ENCODE results near the gene APBA3. TPM values are rescaled to one million over a fixed set of nuclear protein-coding genes. Genes with fewer than 3 reads are reported as not detected.
A peak's percentile ranks its signal among the peaks of the same experiment; 100 is the strongest.

Gene APBA3
- polyA plus RNA-seq (ENCODE audit: insufficient read length) = 13.1 TPM

DNA sequence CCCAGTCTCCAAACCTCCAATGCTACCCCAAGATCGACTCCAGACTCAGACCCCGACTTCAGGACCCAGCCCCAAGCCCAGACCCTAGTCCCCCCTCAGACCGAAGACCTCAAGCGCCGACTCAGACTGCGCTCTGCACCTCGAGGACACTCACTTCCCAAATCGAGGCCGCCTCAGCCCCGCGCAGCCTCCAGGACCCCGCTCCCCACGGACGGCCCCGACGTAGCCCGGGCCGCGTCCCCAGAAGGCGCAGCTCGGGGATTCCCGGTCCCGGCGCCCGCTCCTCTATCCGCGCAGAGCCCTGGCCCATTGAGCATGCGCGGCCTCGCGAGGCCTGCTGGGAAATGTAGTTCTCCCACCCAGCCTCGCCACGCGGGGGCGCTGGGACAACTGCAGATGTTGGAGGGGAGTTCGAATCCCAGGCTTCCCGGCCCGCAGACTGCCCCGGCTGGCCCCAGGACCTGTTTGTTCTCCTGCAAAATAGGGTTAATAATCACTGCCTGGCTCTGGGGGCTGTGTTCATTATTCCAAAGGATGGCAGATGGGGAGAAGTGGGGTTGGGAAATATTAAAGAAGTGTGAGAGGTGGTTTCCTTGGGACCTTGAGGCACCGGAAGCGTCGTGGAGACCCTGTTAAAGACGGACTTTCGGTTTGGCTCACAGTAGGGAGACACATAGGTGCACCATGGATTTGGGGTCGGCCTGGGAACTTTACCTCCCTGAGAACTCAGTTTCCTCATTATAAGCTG lies at the start of gene APBA3:
APBA3 (minus strand) TSS at position 311 of the 748 bp plus-strand sequence. CDS start 1,428 bp downstream, outside the sequence.
- DNase-seq (ENCODE audit: low read depth) = peak; percentile 65

DNA sequence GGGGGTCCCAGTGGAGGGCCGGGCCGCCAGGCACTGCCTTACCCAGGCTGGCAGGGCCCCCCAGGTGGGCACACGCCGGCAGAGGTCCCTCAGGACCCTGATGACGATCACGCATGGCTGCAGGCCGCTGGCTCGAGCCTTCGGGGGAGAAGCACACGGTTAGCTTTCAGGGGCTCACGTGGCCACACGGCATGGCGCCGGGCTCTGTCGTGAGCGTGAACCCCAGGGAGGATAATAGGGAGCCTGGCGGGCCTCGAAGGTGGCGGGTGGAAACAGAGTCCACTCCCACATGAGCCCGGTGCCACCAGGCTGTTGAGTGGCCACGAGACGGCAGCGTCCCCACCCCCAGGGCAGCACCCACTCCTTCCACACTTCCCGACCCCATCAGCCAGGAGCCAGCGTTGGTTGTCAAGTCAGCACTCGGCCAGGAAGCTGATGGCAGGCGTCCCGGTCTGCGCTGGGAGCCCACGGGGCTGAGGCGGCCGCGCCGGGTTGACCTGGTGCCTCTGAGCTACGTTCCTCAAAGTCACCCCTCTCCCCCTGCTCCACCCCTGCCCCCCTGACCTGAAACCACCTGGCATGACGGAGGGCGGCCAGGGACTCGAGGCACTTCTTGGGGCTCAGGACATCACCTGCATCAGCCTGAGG lies 49.3 kb upstream of the APBA3 start:
- DNase-seq (ENCODE audit: low read depth) = no peak

- no peak for DNase-seq (ENCODE audit: low read depth)
These were observed 48.6 kb upstream of the APBA3 start for GRCh38 chr19:3809881-3810707.

DNA sequence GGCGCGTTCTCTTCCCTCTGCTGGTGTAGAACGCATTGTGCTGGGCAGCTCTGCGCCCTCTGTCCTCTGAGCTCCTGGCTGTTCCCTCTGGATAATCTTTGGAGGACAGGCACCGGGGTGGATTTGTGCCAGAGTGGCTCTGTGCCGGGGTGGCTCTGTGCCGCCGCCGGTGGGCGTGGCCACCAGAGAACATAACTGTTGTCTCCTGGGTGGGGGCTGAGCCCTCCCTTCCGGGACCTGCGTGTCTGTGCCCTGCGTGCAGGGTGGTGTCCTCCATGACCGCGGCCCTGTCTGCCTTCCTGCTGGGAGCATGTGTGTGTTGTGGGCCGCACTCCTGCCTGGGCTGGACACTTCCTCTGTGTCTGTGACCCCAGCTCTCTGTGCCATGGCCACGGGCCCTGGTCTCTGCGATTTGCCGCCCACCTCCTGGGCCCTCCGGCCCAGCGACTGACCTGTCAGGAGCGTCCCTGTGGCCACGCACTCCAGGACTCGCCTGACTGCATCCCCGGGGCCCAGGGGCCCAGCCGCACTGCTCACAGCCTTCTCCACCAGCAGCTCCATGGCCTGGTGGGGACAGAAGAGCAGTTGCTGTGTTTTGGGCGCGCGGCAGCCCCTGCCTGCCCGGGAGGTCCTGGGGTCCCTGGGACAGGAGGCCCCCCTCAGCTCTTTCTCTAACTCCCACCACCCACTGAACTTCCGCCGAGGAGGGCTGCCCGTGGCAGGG lies 47.1 kb upstream of the APBA3 start:
- no peak for DNase-seq (ENCODE audit: low read depth)

DNA sequence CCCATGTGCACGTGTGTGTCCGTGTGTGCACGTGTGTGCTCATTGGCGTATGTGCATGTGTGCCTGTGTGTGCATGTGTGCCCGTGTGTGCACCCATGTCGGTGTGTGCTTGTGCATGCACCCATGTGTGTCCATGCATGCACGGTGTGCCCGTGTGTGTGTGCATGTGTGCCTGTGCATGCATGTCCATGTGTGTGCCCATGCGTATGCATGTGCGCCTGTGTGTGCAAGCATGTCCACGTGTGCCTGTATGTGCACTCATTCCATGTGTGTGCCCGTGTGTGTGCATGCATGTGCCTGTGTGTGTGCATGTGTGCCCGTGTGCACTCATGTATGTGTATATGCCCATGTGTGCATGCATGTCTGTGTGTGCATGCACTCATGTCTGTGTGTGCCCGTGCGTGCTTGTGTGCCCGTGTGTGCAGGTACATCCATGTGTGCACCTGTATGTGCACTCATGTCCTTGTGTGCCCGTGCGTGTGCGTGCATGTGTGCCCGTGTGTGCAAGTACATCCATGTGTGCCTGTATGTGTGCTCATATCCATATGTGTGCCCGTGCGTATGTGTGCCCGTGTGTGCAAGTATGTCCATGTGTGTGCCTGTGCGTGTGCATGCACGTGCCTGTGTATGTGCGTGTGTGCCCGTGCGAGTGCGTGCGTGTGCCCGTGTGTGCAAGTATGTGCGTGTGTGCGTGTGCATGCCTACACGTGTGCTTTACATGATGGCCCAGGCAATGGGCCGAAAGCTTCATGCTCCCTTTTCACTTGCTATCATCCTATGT lies 46.3 kb upstream of the APBA3 start:
- DNase-seq (ENCODE audit: low read depth) = no peak

DNA sequence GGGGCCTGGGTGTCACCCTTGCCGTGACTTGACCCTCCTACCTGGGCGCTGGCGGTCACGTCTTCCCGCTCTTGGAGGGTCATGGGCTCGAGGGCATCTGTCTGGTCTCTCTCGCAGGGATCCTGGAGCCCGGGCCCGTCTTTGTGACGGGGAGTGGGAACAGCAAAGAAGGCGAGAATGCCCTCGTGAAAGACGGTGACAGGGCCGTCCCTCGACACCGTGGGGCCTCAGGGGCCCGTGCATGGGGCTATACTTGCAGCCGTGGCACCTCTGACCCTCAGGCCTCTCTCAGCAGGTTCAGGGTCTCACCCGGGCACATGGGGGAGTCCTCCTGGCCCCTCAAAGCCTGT lies 45.6 kb upstream of the APBA3 start:
- no peak for DNase-seq (ENCODE audit: low read depth)

DNA sequence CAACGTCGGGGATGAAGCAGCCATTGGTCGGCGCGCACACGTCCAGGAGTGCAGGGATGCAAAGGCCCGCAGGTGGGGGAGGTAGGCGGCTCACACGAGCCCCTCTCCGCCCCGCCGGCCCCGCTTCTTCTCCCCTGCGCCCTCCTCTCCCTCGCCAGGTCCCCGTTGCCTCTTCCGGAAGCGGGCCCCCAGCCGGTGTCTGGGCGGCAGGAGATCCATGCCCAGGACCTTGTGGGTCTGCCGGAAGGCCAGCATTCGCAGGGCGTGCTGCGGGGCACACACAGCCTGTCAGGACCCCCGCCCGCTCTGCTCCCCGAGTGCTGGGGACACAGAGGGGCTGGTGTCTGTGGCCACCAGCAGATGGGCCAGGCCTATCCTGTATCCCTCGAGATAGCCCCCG lies 44.4 kb upstream of the APBA3 start:
- no peak for DNase-seq (ENCODE audit: low read depth)

- DNase-seq (ENCODE audit: low read depth) = no peak
These were observed 42.9 kb upstream of the APBA3 start for GRCh38 chr19:3804429-3804828.

- DNase-seq (ENCODE audit: low read depth) = no peak
These were observed 42.5 kb upstream of the APBA3 start for GRCh38 chr19:3803986-3804385.

DNA sequence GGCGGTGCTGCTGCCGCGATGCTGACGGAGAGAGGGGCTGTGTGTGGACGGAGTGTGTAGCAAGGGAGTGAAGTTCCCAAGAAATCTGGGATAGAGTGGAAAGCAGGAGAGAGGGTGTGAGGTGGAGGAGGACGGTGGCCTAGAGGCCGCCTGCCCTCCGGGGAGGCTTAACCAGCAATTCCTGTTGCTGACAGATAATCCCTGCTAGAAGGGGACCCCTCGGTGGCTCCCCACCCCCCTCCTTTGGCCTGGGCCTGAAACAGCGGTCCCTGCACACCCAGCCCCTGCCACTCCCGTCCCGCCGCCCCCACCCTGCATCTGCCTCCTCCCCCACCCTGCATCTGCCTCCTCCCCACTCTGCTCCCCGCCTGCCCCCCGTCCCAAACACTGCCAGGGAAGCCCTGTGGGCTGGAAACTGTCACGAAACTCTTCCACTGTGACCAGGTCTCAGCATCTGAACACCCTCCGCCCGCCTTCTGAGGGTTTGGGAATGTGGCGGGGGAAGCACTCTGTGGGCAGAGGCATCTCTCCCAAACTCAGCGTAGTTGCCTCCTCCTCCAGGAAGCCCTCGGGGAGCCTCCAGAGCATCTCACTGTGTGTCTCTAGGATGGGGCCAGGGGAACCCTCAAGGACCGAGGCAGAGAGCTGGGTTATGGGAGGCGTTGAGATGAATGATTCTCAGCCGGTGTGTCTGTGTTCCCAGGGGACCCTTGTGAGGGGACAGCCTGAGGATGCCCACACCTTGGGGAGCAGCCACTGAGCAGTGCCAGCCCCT lies 41.8 kb upstream of the APBA3 start:
- no peak for DNase-seq (ENCODE audit: low read depth)

- no peak for DNase-seq (ENCODE audit: low read depth)
These were observed 40.1 kb upstream of the APBA3 start for GRCh38 chr19:3801412-3802096.

DNA sequence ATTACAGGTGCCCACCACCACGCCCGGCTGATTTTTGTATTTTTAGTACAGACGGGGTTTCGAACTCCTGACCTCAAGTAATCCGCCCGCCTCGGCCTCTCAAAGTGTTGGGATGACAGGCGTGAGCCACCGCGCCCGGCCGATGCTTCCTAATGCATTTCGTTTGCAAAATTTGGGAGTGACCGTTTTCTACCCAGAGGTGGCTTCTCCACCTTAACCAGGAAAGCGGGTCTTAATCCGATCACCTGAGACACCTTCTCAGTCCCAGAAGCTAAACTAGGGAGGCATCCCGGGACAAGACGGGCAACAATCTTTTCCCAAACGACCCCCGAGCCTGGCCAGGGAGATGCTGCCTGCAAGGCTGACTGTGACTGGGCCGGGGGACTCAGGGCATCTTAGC lies 39.5 kb upstream of the APBA3 start:
- no peak for DNase-seq (ENCODE audit: low read depth)

- no peak for DNase-seq (ENCODE audit: low read depth)
These were observed 36.6 kb upstream of the APBA3 start for GRCh38 chr19:3798137-3798536.

- no peak for DNase-seq (ENCODE audit: low read depth)
These were observed 34.9 kb upstream of the APBA3 start for GRCh38 chr19:3796358-3796757.

DNA sequence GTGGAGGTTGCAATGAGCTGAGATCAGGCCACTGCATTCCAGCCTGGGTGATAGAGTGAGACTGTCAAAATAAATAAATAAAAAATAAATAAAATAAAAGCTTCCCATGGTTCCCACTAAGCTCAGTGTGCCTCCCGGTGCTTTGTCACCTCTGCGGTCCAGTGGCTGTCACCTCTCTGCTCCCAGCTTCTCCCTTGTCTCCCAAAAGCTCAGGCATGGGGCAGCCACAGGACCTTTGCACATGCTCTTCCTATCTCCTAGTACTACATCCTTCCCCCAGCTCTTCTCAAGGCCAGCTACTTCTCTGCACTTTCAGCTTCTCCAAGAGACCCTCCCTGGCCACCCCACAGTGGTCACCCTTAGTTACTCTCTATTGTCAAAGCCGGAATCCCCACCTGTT lies 32.3 kb upstream of the APBA3 start:
- no peak for DNase-seq (ENCODE audit: low read depth)

DNA sequence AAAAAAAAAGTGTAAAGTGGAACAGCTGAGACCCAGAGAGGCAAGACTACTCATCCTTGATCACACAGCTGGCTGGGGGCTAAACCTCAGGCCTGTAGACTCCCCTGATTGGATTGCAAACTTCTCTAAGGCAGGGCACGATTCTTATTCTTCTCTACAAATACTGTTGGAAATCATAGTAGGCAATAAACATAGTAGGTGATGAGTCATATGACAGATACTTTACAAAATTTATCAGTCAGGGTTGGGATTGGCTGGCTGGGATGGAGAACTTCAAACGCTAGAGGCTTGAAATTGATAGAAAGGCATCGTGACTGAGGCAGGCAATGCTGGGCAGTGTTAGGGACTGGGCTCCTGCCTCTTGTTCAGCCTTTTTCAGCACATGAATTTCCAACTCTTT lies 30.6 kb upstream of the APBA3 start:
- DNase-seq (ENCODE audit: low read depth) = no peak

DNA sequence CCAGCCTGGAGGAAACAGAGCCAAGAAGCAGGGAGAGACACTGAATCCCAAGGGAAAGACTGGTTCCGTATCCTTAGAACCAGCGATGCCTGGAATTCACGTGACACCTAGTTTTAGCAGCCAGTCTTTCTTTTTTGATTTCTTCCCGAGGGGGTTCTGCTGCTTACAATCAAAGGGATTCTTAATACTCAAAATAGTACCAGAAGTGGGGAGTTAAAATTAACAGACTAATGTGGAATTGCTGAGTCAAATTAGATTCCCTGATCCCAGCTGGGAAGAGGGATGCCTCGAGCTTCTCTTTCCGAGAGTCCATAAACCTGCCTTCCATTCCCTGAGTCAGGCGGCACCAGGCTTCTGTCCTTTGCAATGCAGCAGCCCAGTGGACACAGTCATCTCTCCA lies 29.4 kb upstream of the APBA3 start:
- DNase-seq (ENCODE audit: low read depth) = no peak

DNA sequence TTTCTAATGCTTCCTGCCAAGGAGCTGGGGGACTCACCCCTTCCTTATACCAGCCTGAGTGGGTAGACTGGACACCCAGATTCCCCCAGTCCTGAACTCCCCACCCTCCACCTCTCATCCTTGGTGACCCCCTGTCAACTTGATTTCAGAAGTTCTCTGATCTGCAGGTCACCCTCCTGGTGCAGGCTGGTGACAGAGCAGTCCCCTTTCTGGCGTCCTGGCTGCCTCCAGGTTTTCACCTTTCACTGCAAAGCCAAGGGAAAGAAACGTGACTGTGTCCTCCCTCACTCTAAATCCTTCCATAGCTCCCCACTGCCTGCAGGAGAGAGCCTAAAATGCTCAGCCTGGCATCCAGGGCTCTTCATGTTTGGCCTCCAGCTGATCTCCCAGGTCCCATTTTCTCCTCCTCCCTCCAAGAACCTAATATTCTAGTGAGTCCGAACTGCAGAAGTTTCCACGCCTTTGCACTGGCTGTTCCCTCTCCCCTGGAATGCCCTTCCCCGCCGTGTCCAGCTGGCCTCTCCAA lies 28.8 kb upstream of the APBA3 start:
- no peak for DNase-seq (ENCODE audit: low read depth)

- no peak for DNase-seq (ENCODE audit: low read depth)
These were observed 27.7 kb upstream of the APBA3 start for GRCh38 chr19:3788996-3789778.
